ENCODE measurements around the gene XPO6.
"Not testable (repeated sequence)": the region's sequence is repeated elsewhere in the genome, so short reads cannot be mapped to it uniquely, and the experiment has no call there.

DNA sequence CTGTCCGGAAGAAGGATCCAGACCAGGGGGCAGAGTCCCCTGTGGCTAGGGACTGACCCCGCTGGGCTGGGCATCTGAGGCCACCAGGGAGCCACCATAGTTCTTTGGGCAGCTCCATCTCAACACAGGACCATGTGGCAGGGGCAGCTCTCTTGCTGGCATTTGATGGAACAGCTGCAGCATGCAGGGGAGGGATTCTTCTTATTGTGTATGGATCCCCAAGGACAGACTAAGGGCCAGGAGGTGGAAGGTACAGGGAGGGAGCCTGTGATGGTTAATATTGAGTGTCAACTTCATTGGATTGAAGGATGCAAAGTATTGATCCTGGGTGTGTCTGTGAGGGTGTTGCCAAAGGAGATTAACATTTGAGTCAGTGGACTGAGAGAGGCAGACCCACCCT is 37.7 kb upstream of the XPO6 start:
- TF ChIP-seq ERF (CRISPR knock-in tag; IDR thresholded peaks at IDR 0.05); CBFB (CRISPR knock-in tag; IDR thresholded peaks at IDR 0.05); KLF13 (CRISPR knock-in tag; IDR thresholded peaks at IDR 0.05); TRIM24 (CRISPR knock-in tag; IDR thresholded peaks at IDR 0.05); FOXK1 (CRISPR knock-in tag; IDR thresholded peaks at IDR 0.05; ENCODE audit: borderline replicate concordance, low read depth); KDM1A (CRISPR knock-in tag; IDR thresholded peaks at IDR 0.05); HNRNPH1 (optimal IDR thresholded peaks at IDR 0.05; ENCODE audit: low read depth, low read length); SMARCC2 (IDR thresholded peaks at IDR 0.05); POLR2A (IDR thresholded peaks at IDR 0.05; ENCODE audit: insufficient read depth in 1 of 2, low read depth in 2 of 2, low read length in 2 of 2); RAD21 (CRISPR knock-in tag; IDR thresholded peaks at IDR 0.05); EZH2 (conservative IDR thresholded peaks at IDR 0.05; ENCODE audit: low read depth, low read length); BCL6 (CRISPR knock-in tag; IDR thresholded peaks at IDR 0.05): not testable (repeated sequence)
- TF ChIP-seq, protein P1, sequence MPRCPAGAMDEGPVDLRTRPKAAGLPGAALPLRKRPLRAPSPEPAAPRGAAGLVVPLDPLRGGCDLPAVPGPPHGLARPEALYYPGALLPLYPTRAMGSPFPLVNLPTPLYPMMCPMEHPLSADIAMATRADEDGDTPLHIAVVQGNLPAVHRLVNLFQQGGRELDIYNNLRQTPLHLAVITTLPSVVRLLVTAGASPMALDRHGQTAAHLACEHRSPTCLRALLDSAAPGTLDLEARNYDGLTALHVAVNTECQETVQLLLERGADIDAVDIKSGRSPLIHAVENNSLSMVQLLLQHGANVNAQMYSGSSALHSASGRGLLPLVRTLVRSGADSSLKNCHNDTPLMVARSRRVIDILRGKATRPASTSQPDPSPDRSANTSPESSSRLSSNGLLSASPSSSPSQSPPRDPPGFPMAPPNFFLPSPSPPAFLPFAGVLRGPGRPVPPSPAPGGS (CRISPR knock-in tag; IDR thresholded peaks at IDR 0.05), result not testable (repeated sequence)
